ENCODE data around the gene VIPR2.
"Not testable (repeated sequence)": the region's sequence is repeated elsewhere in the genome, so short reads cannot be mapped to it uniquely, and the experiment has no call there.

VIPR2 gene

GRCh38 chr7:159137906-159138305 lies 6.8 kb downstream of the VIPR2 start:
- Histone ChIP-seq H3K9ac (ENCODE audit: low read length) (no peak overlapping the region), H3K36me3 (ENCODE audit: control insufficient read depth, insufficient read depth, low read length, severe bottlenecking) (no peaks in the 10 kb centered on the region), H3K27me3 (replicated peaks; ENCODE audit: control insufficient read depth, insufficient read depth, low read length) (peaks cover 14% of the 10 kb centered on the region), H3K4me3 (ENCODE audit: low read length) (no peak overlapping the region), H3K4me1 (ENCODE audit: control insufficient read depth, insufficient read depth, low read length) (no peaks in the 10 kb centered on the region), H3K9me3 (ENCODE audit: control insufficient read depth, low read length) (no peaks in the 10 kb centered on the region)
- DNase-seq (ENCODE audit: low read depth) = no peak

- Histone ChIP-seq H3K4me3 (ENCODE audit: low read length) (no peak overlapping the region), H3K27me3 (replicated peaks; ENCODE audit: control insufficient read depth, insufficient read depth, low read length) (peaks cover 4% of the 10 kb centered on the region)
Measured at GRCh38 chr7:159136846-159137245, 7.8 kb downstream of the VIPR2 start.

GRCh38 chr7:159136442-159136841 lies 8.2 kb downstream of the VIPR2 start:
- Histone ChIP-seq H3K9ac (ENCODE audit: low read length) (no peak overlapping the region), H3K36me3 (ENCODE audit: control insufficient read depth, insufficient read depth, low read length, severe bottlenecking) (no peaks in the 10 kb centered on the region), H3K9me3 (ENCODE audit: control insufficient read depth, low read length) (no peaks in the 10 kb centered on the region), H3K4me1 (ENCODE audit: control insufficient read depth, insufficient read depth, low read length) (no peaks in the 10 kb centered on the region), H3K4me3 (ENCODE audit: low read length) (no peak overlapping the region), H3K27me3 (replicated peaks; ENCODE audit: control insufficient read depth, insufficient read depth, low read length) (peaks cover 4% of the 10 kb centered on the region)
- DNase-seq (ENCODE audit: low read depth) = no peak

More at GRCh38 chr7:159136846-159137245, 7.8 kb downstream of the VIPR2 start:
- no peak overlapping the region for H3K9ac ChIP-seq (ENCODE audit: low read length)
- no peaks in the 10 kb centered on the region for H3K4me1 ChIP-seq (ENCODE audit: control insufficient read depth, insufficient read depth, low read length)
- no peaks in the 10 kb centered on the region for H3K9me3 ChIP-seq (ENCODE audit: control insufficient read depth, low read length)
- no peak for DNase-seq (ENCODE audit: low read depth)
- H3K36me3 ChIP-seq (ENCODE audit: control insufficient read depth, insufficient read depth, low read length, severe bottlenecking) = no peaks in the 10 kb centered on the region

DNA sequence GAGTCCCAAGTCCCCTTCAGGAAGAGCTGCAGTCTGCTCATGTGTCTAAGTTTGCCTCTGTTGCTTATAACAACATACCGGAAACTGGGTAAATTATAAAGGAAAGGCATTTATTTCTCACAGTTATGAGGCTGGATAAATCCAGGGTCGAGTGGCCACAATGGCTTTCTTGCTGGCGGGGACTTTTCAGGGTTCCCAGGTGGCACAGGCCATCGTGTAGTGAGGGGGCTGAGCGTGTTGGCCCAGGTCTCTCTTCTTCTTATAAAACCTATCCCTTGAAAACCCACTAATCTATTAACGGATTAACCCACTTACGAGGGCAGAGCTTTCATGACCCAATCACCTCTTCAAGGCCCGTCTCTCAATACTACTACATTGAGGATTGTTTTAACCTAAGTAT lies 8.7 kb downstream of the VIPR2 start:
- no peak for DNase-seq (ENCODE audit: low read depth)
- no peaks in the 10 kb centered on the region for H3K9me3 ChIP-seq (ENCODE audit: control insufficient read depth, low read length)
- H3K9ac ChIP-seq (ENCODE audit: low read length) = no peak overlapping the region
- H3K4me3 ChIP-seq (ENCODE audit: low read length) = no peak overlapping the region
- H3K4me1 ChIP-seq (ENCODE audit: control insufficient read depth, insufficient read depth, low read length) = no peaks in the 10 kb centered on the region
- H3K36me3 ChIP-seq (ENCODE audit: control insufficient read depth, insufficient read depth, low read length, severe bottlenecking) = no peaks in the 10 kb centered on the region
- peaks cover 5% of the 10 kb centered on the region for H3K27me3 ChIP-seq (replicated peaks; ENCODE audit: control insufficient read depth, insufficient read depth, low read length)

DNA sequence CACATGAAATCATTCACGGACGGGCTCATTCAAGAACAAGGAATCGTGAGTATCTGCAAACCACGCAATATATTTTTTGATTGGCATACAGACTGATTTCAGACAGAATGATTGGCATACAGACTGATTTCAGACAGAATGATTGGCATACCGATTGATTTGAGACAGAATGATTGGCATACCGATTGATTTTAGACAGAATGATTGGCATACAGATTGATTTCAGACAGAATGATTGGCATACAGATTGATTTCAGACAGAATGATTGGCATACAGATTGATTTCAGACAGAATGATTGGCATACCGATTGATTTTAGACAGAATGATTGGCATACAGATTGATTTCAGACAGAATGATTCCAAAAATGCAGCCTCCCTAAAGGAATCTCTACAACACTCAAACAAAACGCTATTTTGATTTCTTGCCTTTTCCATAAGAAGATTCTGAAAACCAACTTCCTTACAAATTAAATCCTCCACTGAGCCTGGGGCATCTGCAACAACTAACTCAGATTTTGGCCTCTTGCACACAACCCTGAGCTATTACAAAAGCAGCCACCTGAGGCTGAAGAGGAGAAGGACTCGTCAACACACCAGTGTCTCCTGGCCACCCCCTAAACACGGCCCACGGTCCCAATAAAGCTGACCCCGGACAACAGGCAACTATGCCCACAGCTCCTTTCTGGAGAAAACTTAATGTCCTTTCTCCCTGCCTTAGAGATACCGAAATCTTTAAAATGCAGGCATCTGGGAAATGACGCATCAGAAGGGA lies 11.8 kb downstream of the VIPR2 start:
- H3K27me3 ChIP-seq (replicated peaks; ENCODE audit: control insufficient read depth, insufficient read depth, low read length) = peaks cover 10% of the 10 kb centered on the region
- H3K36me3 ChIP-seq (ENCODE audit: control insufficient read depth, insufficient read depth, low read length, severe bottlenecking); H3K4me3 ChIP-seq (ENCODE audit: low read length); H3K9ac ChIP-seq (ENCODE audit: low read length); H3K4me1 ChIP-seq (ENCODE audit: control insufficient read depth, insufficient read depth, low read length); H3K9me3 ChIP-seq (ENCODE audit: control insufficient read depth, low read length); DNase-seq (ENCODE audit: low read depth): not testable (repeated sequence)

GRCh38 chr7:159130820-159131219 lies 13.8 kb downstream of the VIPR2 start:
- no peak for DNase-seq (ENCODE audit: low read depth)
- Histone ChIP-seq H3K27me3 (replicated peaks; ENCODE audit: control insufficient read depth, insufficient read depth, low read length) (peaks cover 9% of the 10 kb centered on the region), H3K4me1 (ENCODE audit: control insufficient read depth, insufficient read depth, low read length) (no peaks in the 10 kb centered on the region), H3K9me3 (ENCODE audit: control insufficient read depth, low read length) (no peaks in the 10 kb centered on the region), H3K4me3 (ENCODE audit: low read length) (no peak overlapping the region), H3K9ac (ENCODE audit: low read length) (no peak overlapping the region), H3K36me3 (ENCODE audit: control insufficient read depth, insufficient read depth, low read length, severe bottlenecking) (no peaks in the 10 kb centered on the region)

GRCh38 chr7:159130199-159130775 lies 14.4 kb downstream of the VIPR2 start:
- H3K36me3 ChIP-seq (ENCODE audit: control insufficient read depth, insufficient read depth, low read length, severe bottlenecking) = no peaks in the 10 kb centered on the region
- no peaks in the 10 kb centered on the region for H3K9me3 ChIP-seq (ENCODE audit: control insufficient read depth, low read length)
- peaks cover 9% of the 10 kb centered on the region for H3K27me3 ChIP-seq (replicated peaks; ENCODE audit: control insufficient read depth, insufficient read depth, low read length)
- H3K9ac ChIP-seq (ENCODE audit: low read length) = no peak overlapping the region
- H3K4me1 ChIP-seq (ENCODE audit: control insufficient read depth, insufficient read depth, low read length) = no peaks in the 10 kb centered on the region
- H3K4me3 ChIP-seq (ENCODE audit: low read length) = no peak overlapping the region
- no peak for DNase-seq (ENCODE audit: low read depth)

DNA sequence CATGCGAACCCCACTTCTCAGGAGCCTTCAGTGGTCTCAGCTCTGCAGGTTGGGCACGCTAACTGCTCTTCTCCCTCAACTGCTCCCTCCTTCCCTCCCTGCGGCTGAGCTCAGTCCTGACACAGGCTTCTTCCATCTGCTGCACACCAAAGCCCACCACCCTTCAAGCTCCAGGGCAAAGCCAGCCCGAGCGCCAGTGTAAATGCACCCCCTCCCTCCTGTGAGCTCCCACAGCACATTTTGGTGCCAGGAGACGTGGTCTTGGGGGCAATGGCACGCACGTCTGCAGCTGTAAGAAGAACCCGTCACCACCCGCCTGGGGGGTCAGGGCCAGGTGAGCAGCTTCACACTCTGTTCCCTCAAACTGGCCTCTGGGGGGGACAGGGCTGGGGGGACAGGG lies 15.9 kb downstream of the VIPR2 start:
- Histone ChIP-seq H3K9ac (ENCODE audit: low read length) (no peak overlapping the region), H3K27me3 (replicated peaks; ENCODE audit: control insufficient read depth, insufficient read depth, low read length) (peaks cover 14% of the 10 kb centered on the region), H3K9me3 (ENCODE audit: control insufficient read depth, low read length) (no peaks in the 10 kb centered on the region), H3K36me3 (ENCODE audit: control insufficient read depth, insufficient read depth, low read length, severe bottlenecking) (no peaks in the 10 kb centered on the region), H3K4me1 (ENCODE audit: control insufficient read depth, insufficient read depth, low read length) (no peaks in the 10 kb centered on the region), H3K4me3 (ENCODE audit: low read length) (no peak overlapping the region)
- no peak for DNase-seq (ENCODE audit: low read depth)

- no peaks in the 10 kb centered on the region for H3K36me3 ChIP-seq (ENCODE audit: control insufficient read depth, insufficient read depth, low read length, severe bottlenecking)
- H3K4me3 ChIP-seq (ENCODE audit: low read length) = no peak overlapping the region
- DNase-seq (ENCODE audit: low read depth) = no peak
- H3K9ac ChIP-seq (ENCODE audit: low read length) = no peak overlapping the region
- peaks cover 14% of the 10 kb centered on the region for H3K27me3 ChIP-seq (replicated peaks; ENCODE audit: control insufficient read depth, insufficient read depth, low read length)
- no peaks in the 10 kb centered on the region for H3K9me3 ChIP-seq (ENCODE audit: control insufficient read depth, low read length)
- H3K4me1 ChIP-seq (ENCODE audit: control insufficient read depth, insufficient read depth, low read length) = no peaks in the 10 kb centered on the region
Measured at GRCh38 chr7:159127691-159128642, 16.7 kb downstream of the VIPR2 start.

DNA sequence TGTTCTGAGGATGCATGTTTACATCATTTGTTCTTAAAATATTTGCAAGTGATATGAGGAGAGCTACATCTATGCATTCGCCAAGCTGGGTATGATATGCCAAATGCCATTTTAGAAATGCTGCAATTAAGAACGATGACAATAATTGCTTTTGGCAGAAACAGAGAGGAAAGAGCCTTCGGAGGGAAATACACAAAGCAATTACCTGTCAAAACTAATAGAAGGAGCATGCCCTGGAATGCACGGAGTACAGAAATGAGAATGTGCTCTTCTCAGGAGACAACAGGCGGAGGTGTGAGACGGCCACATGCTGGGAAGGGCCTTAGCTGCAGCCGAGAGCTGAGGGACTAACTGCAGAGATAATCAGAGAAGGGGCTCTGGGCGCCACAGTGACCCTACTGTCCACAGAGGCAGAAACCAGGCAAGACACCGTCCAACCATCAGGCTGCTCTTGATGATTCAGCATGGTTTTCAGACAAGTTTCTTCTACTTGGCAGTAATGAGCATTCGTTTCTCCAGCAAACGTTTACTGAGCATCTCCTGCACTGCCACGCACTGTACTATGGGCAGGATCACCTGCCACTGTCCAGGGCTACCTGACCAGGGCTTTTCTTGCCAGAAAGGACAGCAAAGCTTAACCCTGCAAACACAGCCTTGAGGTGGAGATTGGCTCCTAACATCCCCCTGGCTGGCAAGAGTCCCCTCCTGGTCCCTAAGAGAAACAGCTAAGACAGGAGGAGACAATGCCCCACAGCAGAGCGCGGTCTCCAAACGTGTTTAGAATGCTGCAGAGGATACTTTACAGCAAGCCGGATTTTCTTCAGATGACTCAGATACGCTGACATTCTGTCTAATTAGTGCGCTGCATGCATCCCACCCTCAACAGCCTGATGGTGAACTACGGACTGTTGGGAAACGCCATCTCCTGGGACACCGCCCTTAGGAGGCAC lies 18.1 kb downstream of the VIPR2 start:
- H3K4me3 ChIP-seq (ENCODE audit: low read length) = no peak overlapping the region
- H3K4me1 ChIP-seq (ENCODE audit: control insufficient read depth, insufficient read depth, low read length) = no peaks in the 10 kb centered on the region
- no peak for DNase-seq (ENCODE audit: low read depth)
- no peaks in the 10 kb centered on the region for H3K36me3 ChIP-seq (ENCODE audit: control insufficient read depth, insufficient read depth, low read length, severe bottlenecking)
- no peak overlapping the region for H3K9ac ChIP-seq (ENCODE audit: low read length)
- H3K9me3 ChIP-seq (ENCODE audit: control insufficient read depth, low read length) = no peaks in the 10 kb centered on the region
- peaks cover 14% of the 10 kb centered on the region for H3K27me3 ChIP-seq (replicated peaks; ENCODE audit: control insufficient read depth, insufficient read depth, low read length)

All from adipocyte (in vitro differentiated cells).